C4-2B (cell line): ENCODE measurements around the gene NTRK3.

ENCODE experiments used
- CTCF ChIP-seq: fragments of 450-650 bp; conservative IDR thresholded peaks from 2 replicates; pipeline ENCODE4 v1.5.1; 2017; ENCODE audit warnings: mild to moderate bottlenecking
- ZFX ChIP-seq: fragments of 450-650 bp; IDR thresholded peaks from 2 replicates; pipeline ENCODE4 v1.6.1; 2017

GRCh38 chr15:88004399-88004798, 252.1 kb downstream of the NTRK3 start:
- TF ChIP-seq CTCF (no peak), ZFX (no peak)
